Endodermal cell (in vitro differentiated cells): Measurements from ENCODE around the gene A4GALT. TPM values are rescaled to one million over a fixed set of nuclear protein-coding genes. Genes with fewer than 3 reads are reported as not detected.

Source experiments
- DNase-seq: peaks from one replicate; pipeline ENCODE4 v3.0.0-alpha.2; 2017
- H3K27ac ChIP-seq: 2 replicates; pipeline ENCODE4 v1.5.1; 2013; ENCODE audit warnings: mild to moderate bottlenecking, low read depth, low read length, moderate library complexity
- H3K27me3 ChIP-seq: 2 replicates; pipeline ENCODE4 v1.6.1; 2013; ENCODE audit warnings: mild to moderate bottlenecking, low read length, moderate library complexity; ENCODE audit not compliant: insufficient read depth, control insufficient read depth, poor library complexity, severe bottlenecking
- H3K36me3 ChIP-seq: 2 replicates; pipeline ENCODE4 v1.7.0; 2013; ENCODE audit warnings: mild to moderate bottlenecking, low read length, moderate library complexity; ENCODE audit not compliant: control insufficient read depth, insufficient read depth
- H3K4me1 ChIP-seq: one replicate; pipeline ENCODE4 v1.7.0; 2013; ENCODE audit warnings: low read length; ENCODE audit not compliant: control insufficient read depth, insufficient read depth
- H3K4me3 ChIP-seq: 2 replicates; pipeline ENCODE4 v1.5.1; 2013; ENCODE audit warnings: mild to moderate bottlenecking, low read length, moderate library complexity
- H3K9ac ChIP-seq: 2 replicates; pipeline ENCODE4 v1.6.1; 2013; ENCODE audit warnings: mild to moderate bottlenecking, low read length, moderate library complexity; ENCODE audit not compliant: poor library complexity, severe bottlenecking; ENCODE audit errors: extremely low read depth
- H3K9me3 ChIP-seq: 2 replicates; pipeline ENCODE4 v1.6.1; 2013; ENCODE audit warnings: mild to moderate bottlenecking, low read length, moderate library complexity; ENCODE audit not compliant: control insufficient read depth
- H3K27ac Mint-ChIP-seq: 2 replicates; pipeline ENCODE4 v1.8.0; 2020; ENCODE audit warnings: mixed read lengths
- H3K27me3 Mint-ChIP-seq: 2 replicates; pipeline ENCODE4 v1.8.0; 2021; ENCODE audit warnings: mild to moderate bottlenecking, mixed read lengths; ENCODE audit not compliant: insufficient read depth
- H3K36me3 Mint-ChIP-seq: 2 replicates; pipeline ENCODE4 v1.8.0; 2020; ENCODE audit warnings: low read depth, mixed read lengths
- H3K4me1 Mint-ChIP-seq: 2 replicates; pipeline ENCODE4 v1.8.0; 2020; ENCODE audit warnings: mixed read lengths
- H3K4me3 Mint-ChIP-seq: 2 replicates; pipeline ENCODE4 v1.8.0; 2020; ENCODE audit warnings: mild to moderate bottlenecking, moderate library complexity, mixed read lengths
- H3K9me3 Mint-ChIP-seq: 2 replicates; pipeline ENCODE4 v1.8.0; 2020; ENCODE audit warnings: mild to moderate bottlenecking, mixed read lengths
- WGBS, 2 experiments: methylation state at CpG; one replicate each; pipeline versions ENCODE4 v1.1.5 to v1.1.7; 2013; ENCODE audit warnings: missing lambda C conversion rate in 2 of 2, mixed read lengths in 1 of 2; ENCODE audit not compliant: insufficient coverage in 1 of 2, insufficient read length in 1 of 2; 5-methylcytosine and 5-hydroxymethylcytosine counted together
- total RNA-seq, 2 donors: library from RNA; stranded (reverse); fragmentation: NEBNext Ultra II Directional in 1 of 2; extraction: Animal tissue kit (Norgen Biotek cat#: 25700) in 1 of 2; gene quantifications; 2 replicates in 1 of 2; 3 replicates in 1 of 2; pipeline ENCODE4 v1.2.1, GENCODE V29; 2021
- TF ChIP-seq, protein P1 (sequence below): fragments of 200-600 bp; sonication (generic); conservative IDR thresholded peaks from 2 replicates; pipeline ENCODE4 v1.5.0; 2021; ENCODE audit warnings: antibody characterized with exemption, mild to moderate bottlenecking

Gene A4GALT
- total RNA-seq, 2 donors from 2014 or later, result 5.3 to 7.7 TPM

DNA sequence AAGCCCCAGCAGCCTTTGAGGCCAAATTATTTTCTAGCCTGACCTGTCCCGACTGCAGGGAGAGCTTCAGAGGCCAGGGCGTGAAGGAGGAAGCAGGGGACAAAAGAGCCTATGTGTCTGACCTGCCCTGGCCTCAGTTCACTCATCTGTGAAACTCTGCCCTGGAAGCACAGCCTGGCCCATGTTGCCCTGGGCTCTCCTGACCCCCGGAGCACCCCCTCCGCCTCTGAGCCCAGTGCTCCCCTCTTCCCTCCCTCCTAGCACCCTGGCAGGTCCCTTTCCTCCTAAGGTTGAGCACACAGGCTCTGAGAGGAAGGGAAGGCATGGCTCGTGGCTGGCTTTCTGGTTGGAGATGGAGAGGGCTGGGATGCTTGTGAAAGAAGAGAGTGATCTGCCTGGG lies 3.4 kb upstream of the A4GALT start:
- 78 to 81% methylated on average over 3 to 5 of the region's 5 CpGs for WGBS, 2 experiments

GRCh38 chr22:42721045-42721434 lies 370 bp upstream of the A4GALT start:
- 0 to 3% methylated on average over 3 to 18 of the region's 22 CpGs for WGBS, 2 experiments
- H3K36me3 Mint-ChIP-seq, result no peaks in the 10 kb centered on the region
- no peak overlapping the region for H3K9ac ChIP-seq
- no peaks in the 10 kb centered on the region for H3K9me3 Mint-ChIP-seq
- H3K4me1 Mint-ChIP-seq, result peaks cover 20% of the 10 kb centered on the region
- TF ChIP-seq, protein P1, sequence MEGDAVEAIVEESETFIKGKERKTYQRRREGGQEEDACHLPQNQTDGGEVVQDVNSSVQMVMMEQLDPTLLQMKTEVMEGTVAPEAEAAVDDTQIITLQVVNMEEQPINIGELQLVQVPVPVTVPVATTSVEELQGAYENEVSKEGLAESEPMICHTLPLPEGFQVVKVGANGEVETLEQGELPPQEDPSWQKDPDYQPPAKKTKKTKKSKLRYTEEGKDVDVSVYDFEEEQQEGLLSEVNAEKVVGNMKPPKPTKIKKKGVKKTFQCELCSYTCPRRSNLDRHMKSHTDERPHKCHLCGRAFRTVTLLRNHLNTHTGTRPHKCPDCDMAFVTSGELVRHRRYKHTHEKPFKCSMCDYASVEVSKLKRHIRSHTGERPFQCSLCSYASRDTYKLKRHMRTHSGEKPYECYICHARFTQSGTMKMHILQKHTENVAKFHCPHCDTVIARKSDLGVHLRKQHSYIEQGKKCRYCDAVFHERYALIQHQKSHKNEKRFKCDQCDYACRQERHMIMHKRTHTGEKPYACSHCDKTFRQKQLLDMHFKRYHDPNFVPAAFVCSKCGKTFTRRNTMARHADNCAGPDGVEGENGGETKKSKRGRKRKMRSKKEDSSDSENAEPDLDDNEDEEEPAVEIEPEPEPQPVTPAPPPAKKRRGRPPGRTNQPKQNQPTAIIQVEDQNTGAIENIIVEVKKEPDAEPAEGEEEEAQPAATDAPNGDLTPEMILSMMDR, result no peak
- H3K36me3 ChIP-seq, result no peaks in the 10 kb centered on the region
- H3K9me3 ChIP-seq, result no peaks in the 10 kb centered on the region
- H3K27ac ChIP-seq, result no peak overlapping the region
- no peaks in the 10 kb centered on the region for H3K4me1 ChIP-seq
- DNase-seq, result no peak
- H3K27ac Mint-ChIP-seq, result no peak overlapping the region
- H3K27me3 Mint-ChIP-seq, result peaks cover 51% of the 10 kb centered on the region
- peak overlapping the region; percentile 60 for H3K4me3 Mint-ChIP-seq
- H3K27me3 ChIP-seq, result peaks cover 43% of the 10 kb centered on the region
- peak overlapping the region; percentile 70 for H3K4me3 ChIP-seq

More for the DNA sequence above, 3.4 kb upstream of the A4GALT start:
- Mint-ChIP-seq H3K27me3 (peaks cover 40% of the 10 kb centered on the region), H3K36me3 (no peaks in the 10 kb centered on the region), H3K4me1 (peaks cover 13% of the 10 kb centered on the region), H3K27ac (no peak overlapping the region), H3K4me3 (no peak overlapping the region), H3K9me3 (no peaks in the 10 kb centered on the region)
- TF ChIP-seq, protein P1, result no peak
- DNase-seq, result no peak
- Histone ChIP-seq H3K9ac (no peak overlapping the region), H3K4me3 (no peak overlapping the region), H3K27me3 (peaks cover 34% of the 10 kb centered on the region), H3K9me3 (no peaks in the 10 kb centered on the region), H3K4me1 (no peaks in the 10 kb centered on the region), H3K27ac (no peak overlapping the region), H3K36me3 (no peaks in the 10 kb centered on the region)

DNA sequence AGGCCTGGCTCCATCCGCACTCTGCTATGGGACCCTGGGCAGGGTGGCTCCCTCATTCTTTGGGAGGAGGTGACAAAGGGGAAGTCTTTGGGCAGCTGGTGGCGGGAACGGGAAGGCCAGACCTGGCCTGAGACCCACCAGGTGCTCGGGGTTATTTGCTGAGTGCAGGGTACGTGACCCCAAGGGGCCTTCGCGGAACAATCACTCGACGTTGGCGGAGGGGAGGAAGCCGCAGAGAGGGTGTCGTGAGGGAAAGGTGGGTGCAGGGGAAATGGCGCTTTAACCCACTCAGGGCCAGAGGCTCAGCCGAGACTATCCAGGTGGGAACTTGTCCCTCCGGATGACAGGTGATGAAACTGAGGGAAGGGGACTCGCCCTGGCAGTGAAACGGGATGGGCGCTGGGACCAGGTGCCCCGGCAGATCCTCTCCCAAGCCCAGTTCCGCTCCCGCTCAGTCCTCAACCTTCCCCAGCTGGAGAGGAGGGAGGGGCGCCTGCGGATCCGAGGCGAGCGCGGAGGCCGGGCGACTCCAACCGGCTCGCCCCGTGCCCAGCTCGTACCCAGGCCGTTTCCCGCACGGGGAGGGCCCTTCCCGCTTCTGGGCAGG lies 911 bp downstream of the A4GALT start:
- DNase-seq, result peak; percentile 77
- no peak overlapping the region for H3K9ac ChIP-seq
- no peak overlapping the region for H3K27ac ChIP-seq
- H3K9me3 Mint-ChIP-seq, result no peaks in the 10 kb centered on the region
- peaks cover 43% of the 10 kb centered on the region for H3K27me3 ChIP-seq
- peak overlapping the region; percentile 70 for H3K4me3 Mint-ChIP-seq
- H3K4me1 Mint-ChIP-seq, result peaks cover 20% of the 10 kb centered on the region
- H3K27ac Mint-ChIP-seq, result no peak overlapping the region
- 12 to 22% methylated on average over 14 to 37 of the region's 37 CpGs for WGBS, 2 experiments
- no peaks in the 10 kb centered on the region for H3K36me3 Mint-ChIP-seq
- no peaks in the 10 kb centered on the region for H3K4me1 ChIP-seq
- peaks cover 51% of the 10 kb centered on the region for H3K27me3 Mint-ChIP-seq
- peak overlapping the region; percentile 75 for H3K4me3 ChIP-seq
- H3K9me3 ChIP-seq, result no peaks in the 10 kb centered on the region
- H3K36me3 ChIP-seq, result no peaks in the 10 kb centered on the region
- TF ChIP-seq, protein P1, result no peak
